ENCODE results near the gene PDIA4.
"Not testable (repeated sequence)": the region's sequence is repeated elsewhere in the genome, so short reads cannot be mapped to it uniquely, and the experiment has no call there.

Gene PDIA4

DNA sequence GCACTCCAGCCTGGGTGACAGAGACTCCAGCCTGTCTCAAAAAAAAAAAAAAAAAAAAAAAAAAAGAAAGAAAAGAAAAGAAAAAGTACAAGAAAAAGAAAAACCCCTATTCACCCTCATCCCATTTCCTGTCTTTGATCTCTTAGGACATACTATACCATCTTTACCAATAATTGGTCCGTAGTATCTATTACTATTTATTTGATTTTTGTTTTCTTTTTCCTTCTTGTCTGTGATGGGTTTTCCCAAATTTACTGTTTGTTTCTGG is 41.6 kb downstream of the PDIA4 start:
- Mint-ChIP-seq H3K9me3 (no peaks in the 10 kb centered on the region), H3K4me1 (ENCODE audit: low read depth) (peaks cover 40% of the 10 kb centered on the region), H3K27ac (peak overlapping the region; percentile 86), H3K27me3 (peaks cover 8% of the 10 kb centered on the region), H3K36me3 (ENCODE audit: low read depth) (peaks cover 11% of the 10 kb centered on the region), H3K4me3 (no peak overlapping the region)
- intact Hi-C loops (cut with micrococcal nuclease), result loop anchor here (5.0 kb wide), 1 partner anchor 41 kb away; the partner anchor contains the start of gene PDIA4

DNA sequence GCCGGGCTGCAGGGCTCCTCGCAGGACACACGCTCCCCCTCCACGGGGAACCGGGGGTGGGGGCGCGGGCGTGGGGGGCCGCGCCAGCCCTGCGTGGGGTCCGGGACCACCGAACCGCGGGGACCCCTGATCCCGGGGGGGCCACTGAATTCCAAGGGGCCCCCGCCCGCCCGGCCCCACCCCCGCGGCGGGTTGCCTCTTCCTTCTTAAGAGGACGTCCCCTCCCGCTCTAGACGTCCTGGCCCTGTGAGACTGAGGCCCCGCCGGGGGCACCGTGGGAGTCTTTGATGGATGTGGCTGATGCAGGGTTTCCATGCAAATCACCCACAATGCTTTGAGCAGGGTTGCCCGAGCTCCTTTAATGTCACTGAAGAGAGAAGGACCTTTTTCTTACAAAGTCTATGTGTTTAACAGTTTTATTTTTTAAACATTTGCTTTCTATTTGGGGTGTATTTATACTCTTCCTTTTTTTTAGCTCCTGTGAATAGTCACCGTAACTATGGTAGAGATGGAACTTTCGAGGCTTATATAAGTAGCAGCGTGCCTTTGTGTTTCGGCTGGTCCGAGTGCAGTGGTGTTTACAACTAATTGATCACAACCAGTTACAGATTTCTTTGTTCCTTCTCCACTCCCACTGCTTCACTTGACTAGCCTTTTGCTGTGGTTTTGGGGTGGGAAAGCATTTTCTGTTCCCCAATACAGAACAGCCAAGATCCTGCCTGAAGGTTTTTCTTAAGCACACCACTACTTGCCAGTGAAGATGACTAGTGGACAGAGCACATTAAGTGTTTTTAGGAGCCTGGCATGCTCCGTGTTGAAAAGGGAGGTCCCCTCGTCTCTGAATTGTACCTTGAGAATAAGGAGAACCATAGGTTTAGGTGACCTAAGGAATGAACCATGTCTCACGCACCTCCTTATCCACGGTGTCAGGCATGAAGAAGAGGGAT is 44.8 kb downstream of the PDIA4 start:
- peak overlapping the region; percentile 77 for H3K27ac Mint-ChIP-seq
- peaks cover 11% of the 10 kb centered on the region for H3K36me3 Mint-ChIP-seq (ENCODE audit: low read depth)
- intact Hi-C loops (cut with micrococcal nuclease), result no loop called here
- H3K27me3 Mint-ChIP-seq, result peaks cover 31% of the 10 kb centered on the region
- no peaks in the 10 kb centered on the region for H3K9me3 Mint-ChIP-seq
- peaks cover 40% of the 10 kb centered on the region for H3K4me1 Mint-ChIP-seq (ENCODE audit: low read depth)
- peak overlapping the region; percentile 85 for H3K4me3 Mint-ChIP-seq

DNA sequence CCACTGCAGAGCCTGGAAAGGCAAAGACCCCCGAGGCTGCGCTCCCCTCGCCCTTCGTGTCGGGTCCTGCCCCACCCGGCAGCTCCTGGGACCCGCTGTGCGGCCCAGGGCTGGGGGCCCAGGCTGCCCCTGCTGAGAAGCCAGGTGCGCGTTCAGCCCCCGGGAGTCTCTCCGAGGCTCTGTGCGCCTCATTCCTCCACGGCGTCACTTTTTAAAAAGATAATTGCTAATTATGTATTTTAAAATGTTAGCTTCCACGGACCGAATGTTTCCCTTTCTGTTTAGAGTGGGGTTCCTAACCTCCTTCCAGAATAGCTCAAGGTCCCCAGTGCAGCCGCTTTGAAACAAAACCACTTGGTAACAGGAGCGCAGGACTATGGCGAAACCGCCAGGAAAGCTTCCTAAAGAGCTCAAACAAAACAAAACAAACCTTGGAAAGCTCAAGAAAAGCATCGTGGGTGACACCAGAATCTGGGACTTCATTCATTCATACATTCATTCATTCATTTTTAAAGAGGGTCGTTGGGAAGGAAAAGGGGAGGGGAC is 45.6 kb downstream of the PDIA4 start:
- intact Hi-C loops (cut with micrococcal nuclease), result no loop called here
- Mint-ChIP-seq H3K27ac (peak overlapping the region; percentile 77), H3K36me3 (ENCODE audit: low read depth) (peaks cover 11% of the 10 kb centered on the region), H3K9me3 (no peaks in the 10 kb centered on the region), H3K4me1 (ENCODE audit: low read depth) (peaks cover 39% of the 10 kb centered on the region), H3K27me3 (peaks cover 34% of the 10 kb centered on the region), H3K4me3 (peak overlapping the region; percentile 85)

DNA sequence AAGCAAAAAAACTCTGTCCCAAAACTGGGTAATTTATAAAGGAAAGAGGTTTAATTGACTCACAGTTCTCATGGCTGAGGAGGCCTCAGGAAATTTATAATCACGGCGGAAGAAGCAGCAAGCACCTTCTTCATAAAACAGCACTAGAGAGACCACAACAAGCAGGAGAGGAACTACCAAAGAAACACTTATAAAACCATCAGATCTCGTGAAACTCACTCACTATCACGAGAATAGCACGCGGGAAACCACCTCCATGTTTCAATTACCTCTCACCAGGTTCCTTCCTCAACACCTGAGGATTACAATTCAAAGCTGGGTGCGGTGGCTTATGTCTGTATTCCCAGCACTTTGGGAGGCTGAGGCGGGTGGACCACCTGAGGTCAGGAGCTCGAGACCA is 48.5 kb downstream of the PDIA4 start:
- Mint-ChIP-seq H3K9me3 (no peaks in the 10 kb centered on the region), H3K27me3 (peaks cover 34% of the 10 kb centered on the region), H3K4me3 (no peak overlapping the region), H3K36me3 (ENCODE audit: low read depth) (peaks cover 6% of the 10 kb centered on the region), H3K4me1 (ENCODE audit: low read depth) (peaks cover 27% of the 10 kb centered on the region), H3K27ac (peak overlapping the region; percentile 27)
- intact Hi-C loops (cut with micrococcal nuclease), result no loop called here

DNA sequence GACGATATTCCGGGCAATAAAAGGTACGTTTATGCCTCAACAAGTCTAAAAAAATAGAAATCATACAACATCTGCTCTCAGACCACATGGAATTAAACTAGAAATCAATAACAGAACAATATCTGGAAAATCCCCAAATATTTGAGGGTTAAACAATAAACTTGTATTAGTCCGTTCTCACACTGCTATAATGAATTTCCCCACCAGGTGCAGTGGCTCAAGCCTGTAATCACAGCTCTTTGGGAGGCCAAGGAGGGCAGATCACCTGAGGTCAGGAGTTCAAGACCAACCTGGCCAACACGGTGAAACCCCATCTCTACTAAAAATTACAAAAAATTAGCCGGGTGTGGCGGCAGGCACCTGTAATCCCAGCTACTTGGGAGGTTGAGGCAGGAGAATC is 49.2 kb downstream of the PDIA4 start:
- H3K27ac Mint-ChIP-seq, result not testable (repeated sequence)

DNA sequence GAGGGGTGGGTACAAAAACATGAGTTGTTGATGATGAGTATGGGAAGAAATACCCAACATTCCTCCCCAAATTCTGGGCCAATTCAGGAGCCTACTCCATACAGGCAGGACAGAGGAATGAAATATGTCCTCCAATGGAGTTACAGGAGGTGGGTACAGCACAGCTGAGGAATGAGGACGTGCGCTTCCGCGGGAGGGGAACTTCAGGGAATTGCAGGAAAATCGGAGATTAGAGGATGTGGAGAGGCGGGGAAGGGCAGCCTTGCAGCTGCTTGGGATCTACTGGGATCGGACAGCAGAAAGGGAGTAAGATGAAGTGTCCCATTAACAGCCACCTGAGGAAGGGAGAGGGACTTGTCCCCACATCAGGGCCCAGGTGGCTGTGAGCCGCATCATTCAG is 50.2 kb downstream of the PDIA4 start:
- no peaks in the 10 kb centered on the region for H3K9me3 Mint-ChIP-seq
- H3K27ac Mint-ChIP-seq, result peak overlapping the region; percentile 26
- H3K36me3 Mint-ChIP-seq (ENCODE audit: low read depth), result peaks cover 5% of the 10 kb centered on the region
- intact Hi-C loops (cut with micrococcal nuclease), result no loop called here
- peaks cover 10% of the 10 kb centered on the region for H3K4me1 Mint-ChIP-seq (ENCODE audit: low read depth)
- peaks cover 31% of the 10 kb centered on the region for H3K27me3 Mint-ChIP-seq
- no peak overlapping the region for H3K4me3 Mint-ChIP-seq

More for the DNA sequence above, 49.2 kb downstream of the PDIA4 start:
- H3K36me3 Mint-ChIP-seq (ENCODE audit: low read depth); H3K9me3 Mint-ChIP-seq; intact Hi-C loops (cut with micrococcal nuclease); H3K4me3 Mint-ChIP-seq: not testable (repeated sequence)
- peaks cover 34% of the 10 kb centered on the region for H3K27me3 Mint-ChIP-seq
- H3K4me1 Mint-ChIP-seq (ENCODE audit: low read depth), result peaks cover 20% of the 10 kb centered on the region

DNA sequence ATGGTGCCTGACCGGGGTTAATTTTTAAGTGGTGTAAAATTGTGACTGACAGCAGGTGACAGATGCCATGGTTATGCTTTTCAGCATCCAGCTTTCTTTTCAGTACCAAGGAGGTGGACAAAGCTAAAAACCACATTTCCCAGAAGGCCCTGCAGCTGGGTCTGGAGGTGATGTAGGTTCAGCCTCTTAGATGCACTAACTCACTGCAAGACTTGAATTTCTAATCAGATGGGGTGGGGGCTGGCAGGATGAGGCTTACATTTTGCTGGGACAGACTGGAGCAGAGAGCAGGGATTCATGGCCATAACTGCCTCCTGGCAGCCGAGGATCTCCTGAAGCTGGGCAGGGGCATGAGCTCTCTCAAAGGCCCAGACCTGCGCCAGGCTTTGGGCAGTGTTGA is 52.4 kb downstream of the PDIA4 start:
- H3K27ac Mint-ChIP-seq, result no peak overlapping the region
- H3K36me3 Mint-ChIP-seq (ENCODE audit: low read depth), result no peaks in the 10 kb centered on the region
- peaks cover 18% of the 10 kb centered on the region for H3K27me3 Mint-ChIP-seq
- intact Hi-C loops (cut with micrococcal nuclease), result no loop called here
- H3K4me1 Mint-ChIP-seq (ENCODE audit: low read depth), result peaks cover 21% of the 10 kb centered on the region
- H3K9me3 Mint-ChIP-seq, result no peaks in the 10 kb centered on the region
- no peak overlapping the region for H3K4me3 Mint-ChIP-seq

DNA sequence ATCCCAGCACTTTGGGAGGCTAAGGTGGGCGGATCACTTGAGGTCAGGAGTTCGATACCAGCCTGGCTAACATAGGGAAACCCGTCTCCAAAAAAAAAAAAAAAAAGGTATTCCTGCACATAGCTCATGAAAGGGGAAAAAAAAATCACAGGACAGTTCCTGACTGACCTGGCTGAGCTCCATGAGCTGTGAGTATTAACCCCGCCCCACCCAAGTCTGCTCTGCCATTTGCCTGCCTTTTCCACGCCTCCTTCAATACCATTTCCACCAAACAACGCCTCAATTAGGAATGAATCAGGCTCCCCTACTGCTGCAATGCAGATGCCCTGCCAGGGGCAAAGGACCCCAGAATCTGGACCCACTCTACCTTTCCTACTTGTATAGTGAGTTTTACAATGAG is 55.0 kb downstream of the PDIA4 start:
- peaks cover 25% of the 10 kb centered on the region for H3K4me1 Mint-ChIP-seq (ENCODE audit: low read depth)
- H3K4me3 Mint-ChIP-seq, result no peak overlapping the region
- H3K9me3 Mint-ChIP-seq, result no peaks in the 10 kb centered on the region
- intact Hi-C loops (cut with micrococcal nuclease), result no loop called here
- no peak overlapping the region for H3K27ac Mint-ChIP-seq
- no peaks in the 10 kb centered on the region for H3K36me3 Mint-ChIP-seq (ENCODE audit: low read depth)
- H3K27me3 Mint-ChIP-seq, result peaks cover 3% of the 10 kb centered on the region

DNA sequence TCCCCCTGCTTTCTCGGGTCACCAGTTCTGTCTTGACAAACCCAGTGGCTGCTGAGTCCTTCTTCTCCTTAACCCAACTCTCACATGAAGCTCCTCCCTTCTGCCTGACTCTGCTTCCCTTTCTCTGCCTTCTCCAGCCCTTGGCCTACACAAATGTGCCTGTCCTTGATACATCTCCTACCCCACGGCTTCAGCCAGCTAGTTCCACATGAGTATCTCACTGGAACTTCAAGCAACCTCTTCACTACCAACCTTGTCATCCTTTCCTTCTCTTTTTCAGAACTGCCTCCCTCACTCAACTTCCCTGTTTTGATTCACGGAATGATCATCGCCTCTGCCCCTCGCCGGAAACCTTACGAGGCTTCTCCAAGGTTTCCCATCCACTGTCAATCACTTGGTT is 55.9 kb downstream of the PDIA4 start:
- H3K4me1 Mint-ChIP-seq (ENCODE audit: low read depth), result peaks cover 21% of the 10 kb centered on the region
- H3K36me3 Mint-ChIP-seq (ENCODE audit: low read depth), result no peaks in the 10 kb centered on the region
- no peaks in the 10 kb centered on the region for H3K27me3 Mint-ChIP-seq
- no peaks in the 10 kb centered on the region for H3K9me3 Mint-ChIP-seq
- peak overlapping the region; percentile 30 for H3K4me3 Mint-ChIP-seq
- intact Hi-C loops (cut with micrococcal nuclease), result no loop called here
- H3K27ac Mint-ChIP-seq, result peak overlapping the region; percentile 74

DNA sequence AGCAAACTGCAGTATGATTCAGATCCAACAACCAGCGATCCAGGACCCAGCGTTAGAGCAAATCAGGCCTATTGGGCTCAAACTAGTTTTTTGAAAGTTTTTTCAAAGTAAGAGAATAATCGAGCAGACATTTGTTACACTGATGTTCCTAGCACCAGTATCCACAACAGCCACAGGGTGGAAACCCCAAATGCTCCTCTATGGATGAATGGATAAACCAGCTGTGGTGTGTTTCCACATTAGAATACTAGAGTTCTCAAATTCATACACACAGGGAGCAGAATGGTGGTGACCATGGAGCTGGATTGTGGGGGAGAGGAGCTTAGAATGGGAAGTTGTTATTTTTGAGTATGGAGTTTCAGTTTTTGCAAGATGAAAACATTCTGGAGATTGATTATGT is 60.7 kb downstream of the PDIA4 start:
- H3K9me3 Mint-ChIP-seq, result no peaks in the 10 kb centered on the region
- H3K27ac Mint-ChIP-seq, result no peak overlapping the region
- H3K4me3 Mint-ChIP-seq, result no peak overlapping the region
- intact Hi-C loops (cut with micrococcal nuclease), result loop anchor here (10.0 kb wide), 1 partner anchor 273 kb away; the partner anchor contains the start of gene CUL1
- no peaks in the 10 kb centered on the region for H3K27me3 Mint-ChIP-seq
- peaks cover 46% of the 10 kb centered on the region for H3K4me1 Mint-ChIP-seq (ENCODE audit: low read depth)
- no peaks in the 10 kb centered on the region for H3K36me3 Mint-ChIP-seq (ENCODE audit: low read depth)

DNA sequence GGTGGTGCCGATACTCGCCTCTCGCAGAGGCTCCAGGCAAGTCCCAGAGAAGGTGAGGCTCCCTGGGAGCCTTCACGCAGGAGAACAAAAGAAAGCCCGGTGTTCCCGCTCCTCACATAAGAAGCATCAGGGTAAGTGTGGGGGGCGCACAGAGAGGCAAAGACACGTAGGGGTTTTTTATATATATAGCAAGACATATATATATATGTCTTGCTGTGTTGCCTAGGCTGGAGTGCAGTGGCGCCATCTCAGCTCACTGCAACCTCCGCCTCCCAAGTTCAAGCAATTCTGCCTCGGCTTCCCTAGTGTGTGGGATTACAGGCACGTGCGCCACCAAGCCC is 61.3 kb downstream of the PDIA4 start:
- H3K4me1 Mint-ChIP-seq (ENCODE audit: low read depth), result peaks cover 43% of the 10 kb centered on the region
- H3K36me3 Mint-ChIP-seq (ENCODE audit: low read depth), result no peaks in the 10 kb centered on the region
- peak overlapping the region; percentile 95 for H3K27ac Mint-ChIP-seq
- H3K27me3 Mint-ChIP-seq, result no peaks in the 10 kb centered on the region
- H3K9me3 Mint-ChIP-seq, result no peaks in the 10 kb centered on the region
- intact Hi-C loops (cut with micrococcal nuclease), result loop anchor here (10.0 kb wide), 1 partner anchor 272 kb away; the partner anchor contains the start of gene CUL1
- peak overlapping the region; percentile 80 for H3K4me3 Mint-ChIP-seq

DNA sequence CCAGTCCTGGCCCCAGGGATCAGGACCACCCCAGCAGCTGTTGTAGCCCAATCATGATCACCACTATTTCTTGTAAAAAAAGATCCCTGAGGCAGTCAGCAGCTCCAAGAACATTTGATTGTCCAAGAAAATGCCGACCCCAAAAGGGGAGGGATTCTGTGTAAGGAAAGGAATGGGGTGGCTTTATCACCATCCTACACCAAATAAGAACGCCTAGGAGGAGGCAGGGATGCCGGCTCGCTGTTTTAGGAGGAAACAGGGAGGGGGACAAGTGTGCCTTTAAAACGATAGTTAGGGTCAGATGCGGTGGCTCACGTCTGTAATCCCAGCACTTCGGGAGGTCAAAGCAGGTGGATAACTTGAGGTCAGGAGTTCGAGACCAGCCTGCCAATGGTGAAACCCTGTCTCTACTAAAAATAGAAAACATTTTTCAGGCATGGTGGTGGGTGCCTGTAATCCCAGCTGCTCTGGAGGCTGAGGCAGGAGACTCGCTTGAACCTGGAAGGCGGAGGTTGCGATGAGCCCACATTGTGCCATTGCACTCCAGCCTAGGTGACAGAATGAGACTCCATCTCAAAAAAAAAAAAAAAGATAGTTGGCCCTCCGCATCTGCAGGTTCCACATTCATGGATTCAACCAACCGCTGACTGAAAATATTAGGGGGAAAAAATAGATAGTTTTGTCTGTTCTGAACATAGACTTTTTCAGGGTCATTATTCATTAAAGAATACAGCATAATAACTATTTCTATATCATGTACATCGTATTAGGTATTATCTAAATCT is 63.6 kb downstream of the PDIA4 start:
- peaks cover 30% of the 10 kb centered on the region for H3K4me1 Mint-ChIP-seq (ENCODE audit: low read depth)
- no peaks in the 10 kb centered on the region for H3K27me3 Mint-ChIP-seq
- H3K4me3 Mint-ChIP-seq, result peak overlapping the region; percentile 1
- intact Hi-C loops (cut with micrococcal nuclease), result loop anchor here (5.0 to 10.0 kb wide), 4 partner anchors 82 to 697 kb away; partner anchors contain the start of genes CUL1 and EZH2
- H3K27ac Mint-ChIP-seq, result peak overlapping the region; percentile 80
- H3K36me3 Mint-ChIP-seq (ENCODE audit: low read depth), result no peaks in the 10 kb centered on the region
- no peaks in the 10 kb centered on the region for H3K9me3 Mint-ChIP-seq

DNA sequence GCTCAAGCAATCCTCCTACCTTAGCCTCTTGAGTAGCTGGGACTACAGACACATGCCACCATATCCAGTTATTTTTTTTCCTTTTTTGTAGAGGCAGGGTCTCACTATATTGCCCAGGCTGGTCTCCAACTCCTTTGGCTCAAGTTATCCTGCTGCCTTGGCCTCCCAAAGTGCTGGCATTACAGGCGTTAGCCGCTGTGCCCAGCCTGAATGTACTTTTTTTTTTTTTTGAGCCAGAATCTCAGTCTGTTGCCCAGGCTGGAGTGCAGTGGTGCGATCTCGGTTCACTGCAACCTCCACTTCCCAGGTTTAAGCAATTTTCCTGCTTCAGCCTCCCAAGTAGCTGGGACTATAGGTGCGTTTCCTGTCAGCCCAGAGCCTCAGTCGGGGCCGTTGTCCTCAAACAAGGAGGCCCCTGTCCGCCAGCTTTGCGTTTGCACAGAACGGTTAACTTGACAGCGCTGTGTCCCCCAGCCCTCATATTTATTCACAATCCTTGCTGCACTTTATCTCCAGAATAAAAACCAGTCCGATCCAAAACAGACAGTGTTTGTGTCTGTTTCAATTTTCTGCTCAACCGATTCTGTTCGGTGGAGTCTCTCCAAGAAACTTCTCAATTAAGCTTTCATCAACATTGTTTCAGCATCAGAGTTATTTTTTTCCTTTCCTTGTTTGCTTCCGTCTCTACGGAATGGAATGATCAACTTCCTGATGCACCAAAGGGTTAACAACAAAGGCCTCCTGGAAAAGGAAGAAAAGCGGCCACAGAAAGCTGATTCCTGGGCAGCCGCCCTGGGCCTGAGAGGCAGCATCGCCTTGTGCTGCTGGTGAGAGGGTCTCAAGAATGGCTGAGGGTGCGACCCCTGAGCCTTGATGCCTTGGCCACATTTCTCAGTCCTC is 64.5 kb downstream of the PDIA4 start:
- intact Hi-C loops (cut with micrococcal nuclease), result loop anchor here (2.0 to 10.0 kb wide), 5 partner anchors 23 to 697 kb away; partner anchors contain the start of genes CUL1 and EZH2
- Mint-ChIP-seq H3K36me3 (ENCODE audit: low read depth) (no peaks in the 10 kb centered on the region), H3K4me1 (ENCODE audit: low read depth) (peaks cover 30% of the 10 kb centered on the region)

More for the DNA sequence above, 64.5 kb downstream of the PDIA4 start:
- H3K9me3 Mint-ChIP-seq, result no peaks in the 10 kb centered on the region
- peak overlapping the region; percentile 78 for H3K4me3 Mint-ChIP-seq
- no peaks in the 10 kb centered on the region for H3K27me3 Mint-ChIP-seq
- H3K27ac Mint-ChIP-seq, result peak overlapping the region; percentile 80

Measured in dendritic cell treated with granulocyte-macrophage colony-stimulating factor and Interleukin-4, amounts not matched to agents 40 ng/mL and 50 ng/mL, for 4 days (primary cell).